MG63 (cell line): ENCODE measurements around the gene CALM3. TPM values are rescaled to one million over a fixed set of nuclear protein-coding genes. Genes with fewer than 3 reads are reported as not detected.
"Not testable (repeated sequence)": the region's sequence is repeated elsewhere in the genome, so short reads cannot be mapped to it uniquely, and the experiment has no call there.

Source experiments
- DNase-seq: peaks from one replicate; pipeline ENCODE4 v3.0.0-alpha.2; 2020
- H3K27me3 ChIP-seq: fragments of 250-450 bp; sonication (Bioruptor Pico); 2 replicates; pipeline ENCODE4 v1.5.1; 2020; ENCODE audit warnings: mild to moderate bottlenecking, moderate library complexity
- H3K36me3 ChIP-seq: fragments of 250-450 bp; sonication (Bioruptor Pico); 2 replicates; pipeline ENCODE4 v1.5.1; 2020; ENCODE audit warnings: mild to moderate bottlenecking, moderate library complexity
- H3K4me3 ChIP-seq: fragments of 250-450 bp; sonication (Bioruptor Pico); 2 replicates; pipeline ENCODE4 v1.5.1; 2020; ENCODE audit warnings: mild to moderate bottlenecking, moderate library complexity
- H3K9me3 ChIP-seq: fragments of 250-450 bp; sonication (Bioruptor Pico); 2 replicates; pipeline ENCODE4 v1.5.1; 2020; ENCODE audit warnings: mild to moderate bottlenecking, moderate library complexity
- total RNA-seq: library from RNA; depleted of rRNA; stranded (reverse); fragments of >200 nt; shearing (Covaris generic); gene quantifications from 2 replicates; pipeline ENCODE4 v1.2.3, GENCODE V29; 2014; ENCODE audit warnings: low replicate concordance

CALM3 gene
- total RNA-seq, 1 experiment from 2014 or later, result 90.4 TPM

GRCh38 chr19:46622118-46622446, 21.0 kb downstream of the CALM3 start:
- Histone ChIP-seq H3K4me3 (no peak overlapping the region), H3K36me3 (no peaks in the 10 kb centered on the region), H3K27me3 (no peaks in the 10 kb centered on the region), H3K9me3 (no peaks in the 10 kb centered on the region)
- DNase-seq, result no peak

GRCh38 chr19:46623915-46624502, 22.9 kb downstream of the CALM3 start:
- no peak overlapping the region for H3K4me3 ChIP-seq
- no peaks in the 10 kb centered on the region for H3K27me3 ChIP-seq
- no peaks in the 10 kb centered on the region for H3K36me3 ChIP-seq
- no peaks in the 10 kb centered on the region for H3K9me3 ChIP-seq
- DNase-seq, result no peak

GRCh38 chr19:46624958-46625661, 24.0 kb downstream of the CALM3 start, which contains the start of gene PTGIR:
TSS of gene PTGIR (minus strand) at chr19:46625089. CDS start at chr19:46624225, 864 bp downstream.
- peak; percentile 25 for DNase-seq
- Histone ChIP-seq H3K9me3 (no peaks in the 10 kb centered on the region), H3K36me3 (no peaks in the 10 kb centered on the region), H3K27me3 (no peaks in the 10 kb centered on the region), H3K4me3 (no peak within 1 kb of the TSS)

- DNase-seq, result no peak
- H3K36me3 ChIP-seq, result no peaks in the 10 kb centered on the region
Measured at GRCh38 chr19:46625731-46626130, 24.6 kb downstream of the CALM3 start.

GRCh38 chr19:46626446-46626845, 25.3 kb downstream of the CALM3 start:
- no peaks in the 10 kb centered on the region for H3K9me3 ChIP-seq
- no peaks in the 10 kb centered on the region for H3K27me3 ChIP-seq
- H3K36me3 ChIP-seq, result no peaks in the 10 kb centered on the region
- no peak for DNase-seq
- no peak overlapping the region for H3K4me3 ChIP-seq

More at GRCh38 chr19:46625731-46626130, 24.6 kb downstream of the CALM3 start:
- H3K27me3 ChIP-seq, result no peaks in the 10 kb centered on the region
- H3K9me3 ChIP-seq, result no peaks in the 10 kb centered on the region
- H3K4me3 ChIP-seq, result no peak overlapping the region

GRCh38 chr19:46628970-46629369, 27.8 kb downstream of the CALM3 start:
- H3K9me3 ChIP-seq, DNase-seq, H3K36me3 ChIP-seq, H3K4me3 ChIP-seq, H3K27me3 ChIP-seq: not testable (repeated sequence)

- no peak overlapping the region for H3K4me3 ChIP-seq
- H3K27me3 ChIP-seq, result peaks cover 2% of the 10 kb centered on the region; the same call in 1 of the 2 replicates
- no peak for DNase-seq
- no peaks in the 10 kb centered on the region for H3K36me3 ChIP-seq
- no peaks in the 10 kb centered on the region for H3K9me3 ChIP-seq
Measured at GRCh38 chr19:46629546-46630025, 28.5 kb downstream of the CALM3 start.

GRCh38 chr19:46630586-46631205, 29.6 kb downstream of the CALM3 start:
- DNase-seq, result no peak
- H3K9me3 ChIP-seq, result no peaks in the 10 kb centered on the region
- no peaks in the 10 kb centered on the region for H3K36me3 ChIP-seq
- no peak overlapping the region for H3K4me3 ChIP-seq
- peaks cover 7% of the 10 kb centered on the region for H3K27me3 ChIP-seq

GRCh38 chr19:46631481-46631880, 30.4 kb downstream of the CALM3 start:
- no peaks in the 10 kb centered on the region for H3K36me3 ChIP-seq
- no peak for DNase-seq
- H3K27me3 ChIP-seq, result peaks cover 7% of the 10 kb centered on the region

GRCh38 chr19:46633130-46633529, 32.0 kb downstream of the CALM3 start:
- DNase-seq, result no peak
- Histone ChIP-seq H3K9me3 (no peaks in the 10 kb centered on the region), H3K4me3 (no peak overlapping the region), H3K36me3 (no peaks in the 10 kb centered on the region), H3K27me3 (peaks cover 10% of the 10 kb centered on the region)

More at GRCh38 chr19:46631481-46631880, 30.4 kb downstream of the CALM3 start:
- Histone ChIP-seq H3K4me3 (no peak overlapping the region), H3K9me3 (no peaks in the 10 kb centered on the region)

- peak; percentile 59 for DNase-seq
- Histone ChIP-seq H3K4me3 (no peak overlapping the region), H3K9me3 (no peaks in the 10 kb centered on the region), H3K36me3 (no peaks in the 10 kb centered on the region), H3K27me3 (peaks cover 11% of the 10 kb centered on the region)
Measured at GRCh38 chr19:46634045-46634655, 33.0 kb downstream of the CALM3 start.

- Histone ChIP-seq H3K27me3 (peaks cover 13% of the 10 kb centered on the region), H3K4me3 (no peak overlapping the region), H3K36me3 (no peaks in the 10 kb centered on the region), H3K9me3 (no peaks in the 10 kb centered on the region)
- DNase-seq, result no peak
Measured at GRCh38 chr19:46634656-46635218, 33.6 kb downstream of the CALM3 start.

GRCh38 chr19:46635920-46636761, 35.0 kb downstream of the CALM3 start, which contains the start of gene GNG8:
TSS of gene GNG8 (minus strand) at chr19:46636202. CDS start at chr19:46634682, 1,520 bp downstream.
- Histone ChIP-seq H3K27me3 (peaks cover 16% of the 10 kb centered on the region), H3K4me3 (no peak within 1 kb of the TSS), H3K9me3 (no peaks in the 10 kb centered on the region), H3K36me3 (no peaks in the 10 kb centered on the region)
- DNase-seq, result no peak

- DNase-seq, result no peak
Measured at GRCh38 chr19:46637224-46637623, 36.1 kb downstream of the CALM3 start.

GRCh38 chr19:46639358-46640182, 38.4 kb downstream of the CALM3 start:
- DNase-seq, result peak; percentile 60
- Histone ChIP-seq H3K27me3 (peaks cover 14% of the 10 kb centered on the region), H3K4me3 (peak overlapping the region; percentile 40), H3K9me3 (no peaks in the 10 kb centered on the region), H3K36me3 (no peaks in the 10 kb centered on the region)

More at GRCh38 chr19:46637224-46637623, 36.1 kb downstream of the CALM3 start:
- Histone ChIP-seq H3K9me3 (no peaks in the 10 kb centered on the region), H3K36me3 (no peaks in the 10 kb centered on the region), H3K27me3 (peaks cover 16% of the 10 kb centered on the region), H3K4me3 (no peak overlapping the region)
